K562 (cell line): ENCODE results near the gene UCHL1. TPM values are rescaled to one million over a fixed set of nuclear protein-coding genes. Genes with fewer than 3 reads are reported as not detected.

Experiments
- ATAC-seq: fragments of 200-7000 bp; cut with Tn5 transposase; 3 replicates; pipeline ENCODE4 v1.9.1; 2020; ENCODE audit warnings: moderate library complexity
- BruUV-seq: library from RNA; stranded (reverse); fragments of 400-500 nt; replicated peaks from 2 replicates; lab custom pipeline; 2021; lab: Mats Ljungman, UMichigan
- CTCF ChIA-PET: fragments of 300-600 bp; formaldehyde crosslinking; extraction: SDS; loops from one replicate; lab custom pipeline; 2021; ENCODE audit warnings: low intra/inter-chr PET ratio; lab: Yijun Ruan, JAX
- POLR2A ChIA-PET: fragments of 300-600, 350-650 bp; sonication (Branson Sonifier 250); formaldehyde crosslinking; extraction: SDS; loops from one replicate; lab custom pipeline; 2021; ENCODE audit warnings: antibody characterized with exemption, inconsistent platforms; lab: Yijun Ruan, JAX
- DNase-seq, 4 experiments: peaks; one replicate each; pipeline versions ENCODE4 v3.0.0 to v3.0.0-alpha.2; 2011 to 2018; ENCODE audit warnings: low spot score in 3 of 4, mixed read lengths in 3 of 4; ENCODE audit errors: extremely low read depth in 1 of 4
- FAIRE-seq: peaks from 2 replicates; lab custom pipeline; 2011; peaks lifted over from hg19 to GRCh38; lab: Jason Lieb, UNC
- H2AFZ ChIP-seq: 2 replicates; pipeline ENCODE4 v1.6.0; 2011; ENCODE audit warnings: low read depth, low read length, control low read depth, inconsistent platforms
- H3K27ac ChIP-seq: fragments of 200-600 bp; 3 replicates; pipeline ENCODE4 v1.8.0; 2011; ENCODE audit warnings: low read depth, mild to moderate bottlenecking, control low read depth, inconsistent platforms, low read length, moderate library complexity, mixed read lengths; ENCODE audit errors: extremely low read depth
- H3K27me3 ChIP-seq, 2 experiments: fragments of 300-600 bp in 1 of 2; 2 replicates in 1 of 2; 3 replicates in 1 of 2; pipeline versions ENCODE4 v1.6.0 to v1.8.0; 2011; ENCODE audit warnings: inconsistent platforms in 2 of 2, low read length in 2 of 2, mild to moderate bottlenecking in 1 of 2, mixed read lengths in 1 of 2, moderate library complexity in 1 of 2; ENCODE audit not compliant: control insufficient read depth in 2 of 2, insufficient read depth in 2 of 2
- H3K36me3 ChIP-seq: fragments of 300-600 bp; 3 replicates; pipeline ENCODE4 v1.8.0; 2011; ENCODE audit warnings: mild to moderate bottlenecking, low read length, inconsistent platforms; ENCODE audit not compliant: control insufficient read depth, insufficient read depth
- H3K4me1 ChIP-seq, 2 experiments: fragments of 200-600 bp in 1 of 2; replicated peaks in 1 of 2; 2 replicates in 1 of 2; 3 replicates in 1 of 2; pipeline versions ENCODE4 v1.5.1 to v1.8.0; 2011; ENCODE audit warnings: inconsistent platforms in 2 of 2, low read length in 2 of 2, mild to moderate bottlenecking in 1 of 2, mixed read lengths in 1 of 2, moderate library complexity in 1 of 2; ENCODE audit not compliant: control insufficient read depth in 2 of 2, insufficient read depth in 2 of 2
- H3K4me2 ChIP-seq: 2 replicates; pipeline ENCODE4 v1.6.1; 2011; ENCODE audit warnings: low read length, control low read depth, inconsistent platforms, mixed read lengths; ENCODE audit not compliant: insufficient read depth
- H3K4me3 ChIP-seq: fragments of 200-600 bp; sonication (generic), shearing (Covaris generic); 2 replicates; pipeline ENCODE4 v1.5.1; 2016; ENCODE audit warnings: control low read depth, inconsistent platforms
- H3K79me2 ChIP-seq: fragments of 200-600 bp; 3 replicates; pipeline ENCODE4 v1.8.0; 2011; ENCODE audit warnings: low read length, inconsistent platforms; ENCODE audit not compliant: control insufficient read depth, insufficient read depth
- H3K9ac ChIP-seq, 2 experiments: 2 replicates each; pipeline versions ENCODE4 v1.6.0 to v1.6.1; 2011; ENCODE audit warnings: low read depth in 2 of 2, low read length in 2 of 2, control low read depth in 1 of 2, inconsistent platforms in 1 of 2, mild to moderate bottlenecking in 1 of 2, mixed read lengths in 1 of 2; ENCODE audit not compliant: insufficient read depth in 1 of 2
- H3K9me1 ChIP-seq: one replicate; pipeline ENCODE4 v1.6.0; 2011; ENCODE audit warnings: inconsistent platforms, mild to moderate bottlenecking, low read length, moderate library complexity; ENCODE audit not compliant: control insufficient read depth, insufficient read depth
- H3K9me3 ChIP-seq: replicated peaks from 2 replicates; pipeline ENCODE4 v1.5.1; 2011; ENCODE audit warnings: low read depth, low read length, inconsistent platforms; ENCODE audit not compliant: control insufficient read depth, insufficient read depth
- H4K20me1 ChIP-seq: replicated peaks from 2 replicates; pipeline ENCODE4 v1.6.1; 2011; ENCODE audit warnings: low read length, inconsistent platforms, mixed read lengths; ENCODE audit not compliant: control insufficient read depth, insufficient read depth
- ADNP ChIP-seq: fragments of 200-800 bp; sonication (Bioruptor generic); IDR thresholded peaks from 2 replicates; pipeline ENCODE4 v1.6.1; 2016; ENCODE audit warnings: missing genetic modification characterization, missing compliant biosample characterization
- BACH1 ChIP-seq: fragments of 200-800 bp; sonication (Bioruptor generic); IDR thresholded peaks from 2 replicates; pipeline ENCODE4 v1.6.1; 2016; ENCODE audit warnings: missing genetic modification characterization, missing compliant biosample characterization
- C11orf30 ChIP-seq: fragments of 450-650 bp; IDR thresholded peaks from 2 replicates; pipeline ENCODE4 v1.6.1; 2016; ENCODE audit warnings: low read depth, mild to moderate bottlenecking
- MEIS2 ChIP-seq: fragments of 450-650 bp; IDR thresholded peaks from 2 replicates; pipeline ENCODE4 v1.6.1; 2014; ENCODE audit warnings: mild to moderate bottlenecking; ENCODE audit not compliant: partially characterized antibody
- NCOA1 ChIP-seq: fragments of 450-650 bp; IDR thresholded peaks from 2 replicates; pipeline ENCODE4 v1.6.1; 2016; ENCODE audit warnings: low read depth
- NCOR1 ChIP-seq: fragments of 450-650 bp; IDR thresholded peaks from 2 replicates; pipeline ENCODE4 v1.6.1; 2016; ENCODE audit warnings: mild to moderate bottlenecking, moderate library complexity
- POLR2AphosphoS5 ChIP-seq: IDR thresholded peaks from 2 replicates; pipeline ENCODE4 v1.6.1; 2011; ENCODE audit warnings: mild to moderate bottlenecking, low read depth, low read length, moderate library complexity; ENCODE audit not compliant: control insufficient read depth, insufficient read depth
- RBBP5 ChIP-seq: fragments of 200-600 bp; sonication (generic); IDR thresholded peaks from 2 replicates; pipeline ENCODE4 v1.6.1; 2012; ENCODE audit warnings: borderline replicate concordance, mild to moderate bottlenecking, low read length, control low read depth, inconsistent platforms; ENCODE audit not compliant: insufficient read depth, poor library complexity, severe bottlenecking
- RBM39 ChIP-seq: fragments of 200-400 bp; formaldehyde crosslinking; optimal IDR thresholded peaks from 2 replicates; pipeline ENCODE3; 2018; ENCODE audit warnings: low read depth, low read length
- RFX1 ChIP-seq: fragments of 450-650 bp; IDR thresholded peaks from 2 replicates; pipeline ENCODE4 v1.6.1; 2016; ENCODE audit warnings: mild to moderate bottlenecking, moderate library complexity
- SMAD1 ChIP-seq: fragments of 150-350 bp; IDR thresholded peaks from 2 replicates; pipeline ENCODE4 v1.6.1; 2014; ENCODE audit warnings: low read length, low read depth; ENCODE audit not compliant: partially characterized antibody
- SMAD3 ChIP-seq: fragments of 450-650 bp; formaldehyde crosslinking; conservative IDR thresholded peaks from 2 replicates; pipeline ENCODE4 v1.4.0; 2020; ENCODE audit warnings: mild to moderate bottlenecking
- ZBTB7A ChIP-seq: IDR thresholded peaks from 2 replicates; pipeline ENCODE4 v1.6.1; 2011; ENCODE audit warnings: low read depth, mild to moderate bottlenecking, low read length, moderate library complexity, borderline replicate concordance; ENCODE audit not compliant: control insufficient read depth
- ZNF224 ChIP-seq: sonication (generic); formaldehyde crosslinking; IDR thresholded peaks from 2 replicates; pipeline ENCODE4 v1.8.0; 2022; ENCODE audit warnings: mild to moderate bottlenecking, missing genetic modification reagents
- ZNF324 ChIP-seq: fragments of 250-450 bp; sonication (Bioruptor Pico); IDR thresholded peaks from 2 replicates; pipeline ENCODE4 v1.4.0; 2020; ENCODE audit warnings: mild to moderate bottlenecking
- ZNF431 ChIP-seq: sonication (generic); formaldehyde crosslinking; IDR thresholded peaks from 2 replicates; pipeline ENCODE4 v1.8.0; 2022; ENCODE audit warnings: mild to moderate bottlenecking, missing genetic modification reagents
- ZNF584 ChIP-seq: fragments of 200-800 bp; sonication (Bioruptor generic); IDR thresholded peaks from 2 replicates; pipeline ENCODE4 v1.6.1; 2016; ENCODE audit warnings: low read depth, mild to moderate bottlenecking, missing genetic modification characterization, missing compliant biosample characterization
- WGBS: fragments of 100-300 bp; shearing (Covaris generic); methylation state at CpG from one replicate; pipeline ENCODE4 v1.1.6; 2016; ENCODE audit warnings: low coverage, mixed read lengths; ENCODE audit not compliant: insufficient coverage; ENCODE audit errors: missing lambda C conversion rate; 5-methylcytosine and 5-hydroxymethylcytosine counted together
- in situ Hi-C: fragments of 300-500 bp; cut with MboI; formaldehyde crosslinking; loops from 4 replicates; pipeline ENCODE4 v1.15.0; 2018; ENCODE audit warnings: inconsistent platforms, mixed read lengths
- intact Hi-C: fragments of 100-400 bp; cut with micrococcal nuclease; formaldehyde crosslinking; loops from 2 replicates; pipeline ENCODE4 v1.14.2; 2022
- polyA plus RNA-seq, 8 experiments: library from polyadenylated mRNA; depleted of rRNA in 4 of 8; stranded (reverse) in 5 of 8; unstranded in 3 of 8; fragments of >200 nt; fragmentation: Nextera tagmentation in 2 of 8; fragmentation: Illumina TruSeq in 1 of 8; extraction: Ambion mirVana in 2 of 8; extraction: Trizol in 1 of 8; gene quantifications; 2 replicates each; pipeline versions ENCODE4 v1.2.1 to v1.2.3, GENCODE V29; 2011 to 2014; ENCODE audit warnings: inconsistent platforms in 1 of 8, missing spikeins in 1 of 8
- total RNA-seq, 7 experiments: library from RNA; depleted of rRNA in 6 of 7; stranded (reverse); fragments of >200 nt in 6 of 7; fragmentation: Illumina TruSeq in 2 of 7; extraction: Trizol in 2 of 7; gene quantifications; 2 replicates each; pipeline versions ENCODE4 v1.2.1 to v1.2.3, GENCODE V29; 2011 to 2021; ENCODE audit warnings: low replicate concordance in 1 of 7
- TF ChIP-seq, protein P1 (sequence below): fragments of 450-650 bp; IDR thresholded peaks from 2 replicates; pipeline ENCODE4 v1.6.1; 2016

UCHL1 gene
- total and polyA plus RNA-seq, 9 of the 15 experiments (the other 6 are each of a cell fraction or from before 2014, with no cell fraction given), result 0.42 TPM; not detected in 8

DNA sequence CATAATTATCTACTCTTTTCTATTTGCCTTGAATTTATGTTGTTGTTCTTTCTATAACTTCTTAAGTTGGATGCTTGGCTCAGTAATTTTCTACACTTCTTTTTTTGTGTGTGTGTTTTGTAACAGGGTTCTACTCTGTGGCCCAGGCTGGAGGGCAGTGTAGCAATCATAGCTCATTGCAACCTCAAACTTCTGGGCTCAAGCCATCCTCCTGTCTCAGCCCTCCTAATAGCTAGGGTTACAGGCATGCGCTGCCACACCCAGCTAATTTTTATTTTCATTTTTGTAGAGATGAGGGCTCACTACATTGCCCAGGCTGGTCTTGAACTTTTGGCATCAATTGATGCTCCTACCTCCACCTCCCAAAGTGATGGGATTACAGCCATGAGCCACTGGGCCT lies 20.7 kb upstream of the UCHL1 start:
- CTCF ChIA-PET, result no interaction called here
- intact Hi-C loops (no loop called here), in situ Hi-C loops (no loop called here)
- Histone ChIP-seq H3K4me3 (no peak overlapping the region), H4K20me1 (no peaks in the 10 kb centered on the region), H3K4me1 (no peaks in the 10 kb centered on the region), H3K79me2 (no peaks in the 10 kb centered on the region), H3K27me3 (no peaks in the 10 kb centered on the region), H3K27ac (no peak overlapping the region), H2AFZ (no peak overlapping the region), H3K9me3 (no peaks in the 10 kb centered on the region), H3K9me1 (no peaks in the 10 kb centered on the region), H3K9ac (no peak overlapping the region), H3K4me2 (no peak overlapping the region), H3K36me3 (no peaks in the 10 kb centered on the region)
- POLR2A ChIA-PET, result interaction anchor here (0.6 kb wide), 1 partner anchor 1582 kb away, joined by 3 read pairs; no protein-coding TSS in a partner anchor
- TF ChIP-seq SMAD1, result no peak
- TF ChIP-seq RBM39, result no peak
- TF ChIP-seq RFX1, result no peak
- no peak for TF ChIP-seq ZBTB7A
- TF ChIP-seq NCOA1, result no peak
- no peak for TF ChIP-seq ZNF431
- no peak for TF ChIP-seq ZNF224 (CRISPR knock-in tag)
- no TSS peak for BruUV-seq
- ATAC-seq, result no peak
- FAIRE-seq, result no peak
- WGBS, result 0% methylated on average over 1 of the region's 1 CpG
- no peak for DNase-seq

DNA sequence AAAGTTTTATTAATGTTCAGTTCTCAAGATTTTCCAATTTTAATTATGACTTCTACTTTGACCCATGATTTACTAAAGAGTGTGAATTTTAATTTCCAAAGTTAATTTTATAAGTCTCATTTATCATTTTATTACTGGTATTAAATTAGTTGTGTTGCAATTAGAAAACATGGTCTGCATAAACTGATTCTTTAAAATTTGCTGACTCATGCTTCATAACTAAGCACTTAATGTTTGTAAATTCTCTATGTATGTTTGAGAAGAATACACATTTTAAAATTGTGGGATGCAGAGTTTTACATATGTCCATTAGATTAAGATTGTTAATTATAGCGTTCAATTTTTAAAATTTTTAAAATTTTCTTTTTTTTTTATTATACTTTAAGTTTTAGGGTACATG lies 20.2 kb upstream of the UCHL1 start:
- H3K9me3 ChIP-seq, result no peaks in the 10 kb centered on the region
- no peaks in the 10 kb centered on the region for H3K79me2 ChIP-seq
- H3K36me3 ChIP-seq, result no peaks in the 10 kb centered on the region
- in situ Hi-C loops (no loop called here), intact Hi-C loops (no loop called here)
- no peaks in the 10 kb centered on the region for H3K9me1 ChIP-seq
- POLR2A ChIA-PET, result interaction anchor here (0.6 kb wide), 1 partner anchor 1582 kb away, joined by 3 read pairs; no protein-coding TSS in a partner anchor
- no peaks in the 10 kb centered on the region for H3K27me3 ChIP-seq
- CTCF ChIA-PET, result no interaction called here
- no peak for DNase-seq
- no TSS peak for BruUV-seq
- H2AFZ ChIP-seq, result no peak overlapping the region
- no peak overlapping the region for H3K4me3 ChIP-seq
- no peak overlapping the region for H3K9ac ChIP-seq
- no peak overlapping the region for H3K4me2 ChIP-seq
- ATAC-seq, result no peak
- no peak for FAIRE-seq
- H4K20me1 ChIP-seq, result no peaks in the 10 kb centered on the region
- WGBS, result 0% methylated on average over 1 of the region's 1 CpG
- no peaks in the 10 kb centered on the region for H3K4me1 ChIP-seq
- H3K27ac ChIP-seq, result no peak overlapping the region
- TF ChIP-seq MEIS2, result no peak
- no peak for TF ChIP-seq ADNP (tag)
- TF ChIP-seq C11orf30, result peak; percentile 80
- no peak for TF ChIP-seq RBBP5
- TF ChIP-seq ZNF584 (CRISPR knock-in tag), result no peak
- no peak for TF ChIP-seq NCOR1
- TF ChIP-seq POLR2AphosphoS5, result no peak
- TF ChIP-seq, protein P1, sequence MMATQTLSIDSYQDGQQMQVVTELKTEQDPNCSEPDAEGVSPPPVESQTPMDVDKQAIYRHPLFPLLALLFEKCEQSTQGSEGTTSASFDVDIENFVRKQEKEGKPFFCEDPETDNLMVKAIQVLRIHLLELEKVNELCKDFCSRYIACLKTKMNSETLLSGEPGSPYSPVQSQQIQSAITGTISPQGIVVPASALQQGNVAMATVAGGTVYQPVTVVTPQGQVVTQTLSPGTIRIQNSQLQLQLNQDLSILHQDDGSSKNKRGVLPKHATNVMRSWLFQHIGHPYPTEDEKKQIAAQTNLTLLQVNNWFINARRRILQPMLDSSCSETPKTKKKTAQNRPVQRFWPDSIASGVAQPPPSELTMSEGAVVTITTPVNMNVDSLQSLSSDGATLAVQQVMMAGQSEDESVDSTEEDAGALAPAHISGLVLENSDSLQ, result no peak
- no peak for TF ChIP-seq SMAD3 (CRISPR knock-in tag)
- TF ChIP-seq BACH1 (tag), result peak; percentile 72; the same call in 1 of the 2 replicates
- TF ChIP-seq ZNF324 (CRISPR knock-in tag), result no peak
